Measurements from ENCODE around the gene BACE1-AS. TPM values are rescaled to one million over a fixed set of nuclear protein-coding genes. Genes with fewer than 3 reads are reported as not detected.

The BACE1-AS gene
- total RNA-seq, 1 experiment from 2014 or later, result 10.8 TPM

- no peaks in the 10 kb centered on the region for H3K9me3 ChIP-seq (ENCODE audit: control insufficient read depth, insufficient read depth, low read depth, low read length)
- intact Hi-C loops (cut with micrococcal nuclease; ENCODE audit: unreplicated experiment), result no loop called here
- peaks cover 2% of the 10 kb centered on the region; the same call in 1 of the 2 replicates for H3K36me3 ChIP-seq (ENCODE audit: control insufficient read depth, insufficient read depth, low read length)
- DNase-seq (ENCODE audit: low read depth, low spot score) (no peak), ATAC-seq (no peak)
- no TSS peak for BruUV-seq (replicated peaks)
- TF ChIP-seq, protein P1, sequence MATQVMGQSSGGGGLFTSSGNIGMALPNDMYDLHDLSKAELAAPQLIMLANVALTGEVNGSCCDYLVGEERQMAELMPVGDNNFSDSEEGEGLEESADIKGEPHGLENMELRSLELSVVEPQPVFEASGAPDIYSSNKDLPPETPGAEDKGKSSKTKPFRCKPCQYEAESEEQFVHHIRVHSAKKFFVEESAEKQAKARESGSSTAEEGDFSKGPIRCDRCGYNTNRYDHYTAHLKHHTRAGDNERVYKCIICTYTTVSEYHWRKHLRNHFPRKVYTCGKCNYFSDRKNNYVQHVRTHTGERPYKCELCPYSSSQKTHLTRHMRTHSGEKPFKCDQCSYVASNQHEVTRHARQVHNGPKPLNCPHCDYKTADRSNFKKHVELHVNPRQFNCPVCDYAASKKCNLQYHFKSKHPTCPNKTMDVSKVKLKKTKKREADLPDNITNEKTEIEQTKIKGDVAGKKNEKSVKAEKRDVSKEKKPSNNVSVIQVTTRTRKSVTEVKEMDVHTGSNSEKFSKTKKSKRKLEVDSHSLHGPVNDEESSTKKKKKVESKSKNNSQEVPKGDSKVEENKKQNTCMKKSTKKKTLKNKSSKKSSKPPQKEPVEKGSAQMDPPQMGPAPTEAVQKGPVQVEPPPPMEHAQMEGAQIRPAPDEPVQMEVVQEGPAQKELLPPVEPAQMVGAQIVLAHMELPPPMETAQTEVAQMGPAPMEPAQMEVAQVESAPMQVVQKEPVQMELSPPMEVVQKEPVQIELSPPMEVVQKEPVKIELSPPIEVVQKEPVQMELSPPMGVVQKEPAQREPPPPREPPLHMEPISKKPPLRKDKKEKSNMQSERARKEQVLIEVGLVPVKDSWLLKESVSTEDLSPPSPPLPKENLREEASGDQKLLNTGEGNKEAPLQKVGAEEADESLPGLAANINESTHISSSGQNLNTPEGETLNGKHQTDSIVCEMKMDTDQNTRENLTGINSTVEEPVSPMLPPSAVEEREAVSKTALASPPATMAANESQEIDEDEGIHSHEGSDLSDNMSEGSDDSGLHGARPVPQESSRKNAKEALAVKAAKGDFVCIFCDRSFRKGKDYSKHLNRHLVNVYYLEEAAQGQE (IDR thresholded peaks at IDR 0.05; ENCODE audit: insufficient read depth in 1 of 2, low read depth in 2 of 2, low read length in 1 of 2), result no peak
- TF ChIP-seq SIN3A (IDR thresholded peaks at IDR 0.05; ENCODE audit: borderline replicate concordance, insufficient read depth, low read depth, low read length), result no peak
- in situ Hi-C loops (cut with HindIII; ENCODE audit: low pct_unique_long_range_greater_than_20kb, low sequenced_read_pairs), result no loop called here
- H3K27me3 ChIP-seq (ENCODE audit: control insufficient read depth, insufficient read depth, low read length), result no peaks in the 10 kb centered on the region
- ChIA-PET CTCF (interaction anchor here (0.7 kb wide), 1 partner anchor 76 kb away, joined by 3 read pairs; no protein-coding TSS in a partner anchor), POLR2A (no interaction called here)
- no peak overlapping the region for H3K27ac ChIP-seq (ENCODE audit: low read length)
- H3K4me3 ChIP-seq (ENCODE audit: low read depth in 2 of 2, low read length in 2 of 2), result no peak overlapping the region
- H3K4me1 ChIP-seq (ENCODE audit: control insufficient read depth, insufficient read depth, low read length), result no peaks in the 10 kb centered on the region
These were observed 1.5 kb downstream of the BACE1-AS start for GRCh38 chr11:117292616-117293015.

DNA sequence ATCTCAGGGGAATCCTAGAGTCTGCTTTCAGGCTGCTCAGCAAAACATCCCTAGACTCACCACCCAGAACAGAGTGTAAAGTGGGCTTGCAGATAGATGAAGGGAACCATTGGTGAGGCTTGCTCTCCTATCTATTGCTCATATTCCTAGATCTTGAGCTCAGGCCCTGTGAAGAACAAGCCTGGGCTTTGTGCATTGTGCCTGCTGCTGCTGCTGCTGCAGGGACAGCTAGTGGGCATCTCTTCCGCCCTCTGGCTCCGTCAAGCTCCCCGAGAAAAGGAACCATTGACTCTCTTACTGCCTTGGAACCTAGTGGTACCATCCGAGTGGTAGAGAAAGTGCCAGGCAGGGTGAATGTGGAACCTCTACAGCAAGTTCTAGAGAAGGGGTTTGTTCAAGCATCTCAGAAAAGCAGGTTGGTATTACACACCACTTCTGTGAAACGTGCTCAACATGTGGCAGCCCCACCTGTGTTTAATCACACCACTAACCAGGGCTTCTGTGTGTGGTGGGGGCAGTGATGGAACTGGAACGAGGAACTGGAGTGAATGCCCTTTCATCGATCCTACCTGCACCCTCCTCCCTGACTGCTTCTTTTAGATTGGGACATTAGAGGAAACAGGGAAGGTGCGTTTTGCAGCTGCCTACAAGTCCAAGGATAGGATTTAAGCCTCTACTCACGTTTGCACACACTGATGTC lies 4.4 kb downstream of the BACE1-AS start:
- ATAC-seq, result 0 out of 2 replicates have a peak, but pooled peaks have one; percentile 20
- DNase-seq (ENCODE audit: low read depth, low spot score), result no peak
- no peak overlapping the region for H3K27ac ChIP-seq (ENCODE audit: low read length)
- TF ChIP-seq TCF7L2 (IDR thresholded peaks at IDR 0.05; ENCODE audit: low read depth, low read length), result no peak
- TF ChIP-seq CTCF (IDR thresholded peaks at IDR 0.05), result no peak
- TF ChIP-seq POLR2AphosphoS5 (IDR thresholded peaks at IDR 0.05; ENCODE audit: low read depth, low read length), result no peak
- no peaks in the 10 kb centered on the region for H3K4me1 ChIP-seq (ENCODE audit: control insufficient read depth, insufficient read depth, low read length)
- no peaks in the 10 kb centered on the region for H3K27me3 ChIP-seq (ENCODE audit: control insufficient read depth, insufficient read depth, low read length)
- no peaks in the 10 kb centered on the region for H3K36me3 ChIP-seq (ENCODE audit: control insufficient read depth, insufficient read depth, low read length)
- H3K4me3 ChIP-seq (ENCODE audit: low read depth in 2 of 2, low read length in 2 of 2), result no peak overlapping the region
- no peaks in the 10 kb centered on the region for H3K9me3 ChIP-seq (ENCODE audit: control insufficient read depth, insufficient read depth, low read depth, low read length)
- in situ Hi-C loops (cut with HindIII; ENCODE audit: low pct_unique_long_range_greater_than_20kb, low sequenced_read_pairs), result no loop called here
- ChIA-PET POLR2A (no interaction called here), CTCF (interaction anchor here (0.5 kb wide), 1 partner anchor 22 kb away, joined by 3 read pairs; no protein-coding TSS in a partner anchor)
- intact Hi-C loops (cut with micrococcal nuclease; ENCODE audit: unreplicated experiment), result no loop called here
- BruUV-seq (replicated peaks), result no TSS peak

DNA sequence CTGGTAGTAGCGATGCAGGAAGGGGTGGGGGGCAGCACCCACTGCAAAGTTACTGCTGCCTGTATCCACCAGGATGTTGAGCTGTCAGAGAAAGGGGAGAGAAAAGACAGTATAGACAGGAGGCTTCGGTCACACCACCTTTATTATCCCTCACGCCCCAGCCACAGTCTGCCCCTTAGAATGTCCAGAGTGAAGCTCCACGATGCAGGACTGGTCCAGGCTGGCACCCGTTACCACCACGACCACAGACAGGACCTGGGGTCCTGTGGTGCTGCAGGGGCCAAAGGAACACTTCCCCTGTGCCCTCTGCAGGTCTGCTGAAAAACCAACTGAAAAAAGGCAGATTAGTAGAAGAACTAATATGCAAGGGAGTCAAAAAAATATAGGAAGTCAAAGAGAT lies 5.7 kb downstream of the BACE1-AS start:
- H3K27me3 ChIP-seq (ENCODE audit: control insufficient read depth, insufficient read depth, low read length), result no peaks in the 10 kb centered on the region
- CTCF ChIA-PET, result no interaction called here
- POLR2A ChIA-PET, result interaction anchor here (0.5 kb wide), 1 partner anchor 248 kb away, joined by 5 read pairs; no protein-coding TSS in a partner anchor

More for the DNA sequence above, 5.7 kb downstream of the BACE1-AS start:
- Histone ChIP-seq H3K36me3 (ENCODE audit: control insufficient read depth, insufficient read depth, low read length) (no peaks in the 10 kb centered on the region), H3K27ac (ENCODE audit: low read length) (no peak overlapping the region), H3K4me3 (ENCODE audit: low read depth in 2 of 2, low read length in 2 of 2) (no peak overlapping the region), H3K4me1 (ENCODE audit: control insufficient read depth, insufficient read depth, low read length) (no peaks in the 10 kb centered on the region), H3K9me3 (ENCODE audit: control insufficient read depth, insufficient read depth, low read depth, low read length) (no peaks in the 10 kb centered on the region)
- no peak for DNase-seq (ENCODE audit: low read depth, low spot score)
- in situ Hi-C loops (cut with HindIII; ENCODE audit: low pct_unique_long_range_greater_than_20kb, low sequenced_read_pairs) (no loop called here), intact Hi-C loops (cut with micrococcal nuclease; ENCODE audit: unreplicated experiment) (no loop called here)
- TF ChIP-seq, protein P1 (IDR thresholded peaks at IDR 0.05; ENCODE audit: insufficient read depth in 1 of 2, low read depth in 2 of 2, low read length in 1 of 2), result no peak
- TF ChIP-seq TCF7L2 (IDR thresholded peaks at IDR 0.05; ENCODE audit: low read depth, low read length), result no peak
- no peak for TF ChIP-seq CTCF (IDR thresholded peaks at IDR 0.05)
- TF ChIP-seq SIN3A (IDR thresholded peaks at IDR 0.05; ENCODE audit: borderline replicate concordance, insufficient read depth, low read depth, low read length), result no peak
- no peak for TF ChIP-seq POLR2AphosphoS5 (IDR thresholded peaks at IDR 0.05; ENCODE audit: low read depth, low read length)
- no TSS peak for BruUV-seq (replicated peaks)
- ATAC-seq, result no peak
